Endothelial cell of umbilical vein (primary cell): ENCODE data around the gene ZNF600.
"Not testable (repeated sequence)": the region's sequence is repeated elsewhere in the genome, so short reads cannot be mapped to it uniquely, and the experiment has no call there.

Experiments used
- CTCF ChIP-seq, 2 donors: IDR thresholded peaks; 1 replicate in 1 of 2; 2 replicates in 1 of 2; pipeline ENCODE4 v1.5.1; 2011; ENCODE audit warnings: low read length in 2 of 2, mild to moderate bottlenecking in 2 of 2, moderate library complexity in 2 of 2, control low read depth in 1 of 2, inconsistent platforms in 1 of 2, low read depth in 1 of 2; ENCODE audit not compliant: insufficient read depth in 1 of 2; ENCODE audit errors: extremely low read depth in 1 of 2
- EZH2 ChIP-seq: IDR thresholded peaks from 2 replicates; pipeline ENCODE4 v1.6.1; 2012; ENCODE audit warnings: borderline replicate concordance, low read depth, mild to moderate bottlenecking, moderate library complexity, low read length, inconsistent platforms; ENCODE audit not compliant: severe bottlenecking
- JUN ChIP-seq: IDR thresholded peaks from 2 replicates; pipeline ENCODE4 v1.6.1; 2011; ENCODE audit warnings: borderline replicate concordance, low read depth; ENCODE audit not compliant: insufficient read length, insufficient read depth
- MAX ChIP-seq: IDR thresholded peaks from 2 replicates; pipeline ENCODE4 v1.6.1; 2011; ENCODE audit not compliant: insufficient read depth, insufficient read length
- MYC ChIP-seq: IDR thresholded peaks from one replicate; pipeline ENCODE4 v1.6.1; 2011; ENCODE audit warnings: mild to moderate bottlenecking, low read depth, low read length
- POLR2AphosphoS5 ChIP-seq: IDR thresholded peaks from 2 replicates; pipeline ENCODE4 v1.6.1; 2012; ENCODE audit warnings: low read depth, mild to moderate bottlenecking, control low read depth, low read length, moderate library complexity; ENCODE audit not compliant: insufficient read depth

- not testable (repeated sequence) for TF ChIP-seq MAX; POLR2AphosphoS5; CTCF (IDR thresholded peaks at IDR 0.05; ENCODE audit: extremely low read depth in 1 of 2, insufficient read depth in 1 of 2, low read depth in 1 of 2, low read length in 2 of 2); JUN; MYC; EZH2
These were observed 60.5 kb downstream of the ZNF600 start for GRCh38 chr19:52726051-52726450.
